Fibroblast of pulmonary artery (primary cell): ENCODE measurements around the gene GPC5.

Experiments used
- DNase-seq: peaks from one replicate; pipeline ENCODE4 v3.0.0-alpha.2; 2010; ENCODE audit warnings: low read depth
- H3K4me3 ChIP-seq: replicated peaks from 2 replicates; pipeline ENCODE4 v1.5.1; 2011; ENCODE audit warnings: low read depth, mild to moderate bottlenecking, control low read depth, low read length, moderate library complexity
- CTCF ChIP-seq: IDR thresholded peaks from 2 replicates; pipeline ENCODE4 v1.5.1; 2011; ENCODE audit warnings: mild to moderate bottlenecking, control low read depth, low read length, inconsistent platforms; ENCODE audit errors: missing control alignments

GPC5 gene

DNA sequence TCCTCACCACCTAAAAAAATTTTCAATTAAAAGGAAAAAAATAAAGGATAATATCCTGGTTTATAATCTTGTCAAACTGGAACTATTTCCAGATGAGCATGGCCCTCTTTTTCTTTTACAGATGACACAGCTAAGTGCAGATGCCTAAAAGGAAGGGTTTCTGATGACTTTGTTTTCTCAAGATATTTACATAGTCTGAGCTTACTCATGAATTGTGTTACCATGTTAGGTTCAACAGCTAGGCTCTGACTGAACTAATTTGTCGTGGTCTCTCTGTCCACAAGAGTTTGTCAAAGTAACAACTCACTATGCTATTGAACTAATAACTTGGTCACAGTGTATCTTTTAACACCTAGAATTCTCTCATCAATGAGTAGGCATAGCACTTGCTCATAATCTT lies 780.8 kb downstream of the GPC5 start:
- no peak for DNase-seq
- no peak for TF ChIP-seq CTCF
- no peak overlapping the region for H3K4me3 ChIP-seq

DNA sequence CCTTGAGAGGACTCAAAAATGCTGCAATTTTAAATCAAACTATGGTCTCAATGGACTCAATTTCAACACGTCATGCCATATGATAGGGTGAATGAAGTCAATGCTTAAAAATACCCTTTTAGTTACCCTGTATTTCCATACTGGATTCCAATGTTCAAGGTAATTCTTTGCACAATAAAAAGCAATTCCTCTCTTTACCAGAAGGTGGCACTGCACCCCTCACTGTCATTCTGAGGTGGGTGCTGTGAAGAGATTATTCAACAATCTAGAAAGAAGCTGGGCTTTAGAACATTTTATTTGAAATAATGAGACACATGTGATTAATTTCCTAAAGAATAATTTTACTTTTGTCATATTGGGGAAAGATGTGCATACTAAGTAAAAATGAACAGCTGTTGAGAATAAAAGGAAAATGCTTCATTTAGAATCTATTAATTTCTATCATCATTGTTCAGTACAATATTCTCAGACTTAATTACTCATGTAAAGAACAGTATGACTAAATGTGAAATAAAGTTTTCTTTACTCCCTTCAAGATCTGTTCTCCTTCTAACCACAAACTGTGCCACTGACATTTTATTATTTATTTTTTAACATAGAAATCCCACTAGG lies 789.1 kb downstream of the GPC5 start:
- TF ChIP-seq CTCF: peak; percentile 87
- peak; percentile 71 for DNase-seq
- no peak overlapping the region for H3K4me3 ChIP-seq

GRCh38 chr13:92188574-92188973 lies 790.2 kb downstream of the GPC5 start:
- no peak for TF ChIP-seq CTCF
- H3K4me3 ChIP-seq: no peak overlapping the region
- no peak for DNase-seq

- TF ChIP-seq CTCF: no peak
- H3K4me3 ChIP-seq: peak overlapping the region; percentile 33
- peak; percentile 25 for DNase-seq
Measured at GRCh38 chr13:92196591-92197256, 798.3 kb downstream of the GPC5 start.

DNA sequence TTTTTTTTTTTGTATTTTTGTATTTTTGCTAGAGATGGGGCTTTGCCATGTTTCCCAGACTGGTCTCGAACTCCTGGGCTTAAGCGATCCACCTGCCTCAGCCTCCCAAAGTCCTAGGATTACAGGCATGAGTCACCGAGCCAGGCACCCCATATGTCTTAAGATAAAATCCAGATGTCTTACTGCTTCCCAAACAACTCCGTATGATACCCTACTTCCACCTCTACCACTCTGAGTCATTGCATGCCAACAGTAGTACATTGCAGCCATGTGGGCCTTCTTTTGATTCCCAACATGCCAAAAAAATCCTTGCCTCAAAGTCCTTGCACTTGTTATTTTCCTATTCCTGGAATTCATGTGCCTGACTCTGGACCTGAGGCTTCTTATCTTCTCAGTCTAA lies 799.2 kb downstream of the GPC5 start:
- peak; percentile 23 for DNase-seq
- no peak for TF ChIP-seq CTCF
- H3K4me3 ChIP-seq: no peak overlapping the region

DNA sequence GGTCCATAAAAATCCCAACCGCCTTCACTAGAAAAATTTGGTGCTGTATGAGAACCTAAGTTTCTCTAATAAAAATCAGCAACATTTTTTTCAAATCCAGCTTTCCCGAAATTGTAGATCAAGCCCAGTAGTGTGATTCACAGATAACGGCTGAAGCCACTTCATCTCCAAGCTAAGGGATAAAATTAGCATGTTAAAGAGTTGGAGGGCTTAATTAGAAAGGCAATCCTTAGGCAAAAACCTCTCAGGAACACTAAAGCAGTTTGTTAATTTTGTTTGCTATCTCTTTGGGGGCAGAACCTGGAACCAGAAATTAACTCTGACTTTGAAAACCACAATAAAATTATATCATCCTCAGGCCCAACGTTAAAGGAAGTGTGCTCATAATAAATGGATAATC lies 820.2 kb downstream of the GPC5 start:
- TF ChIP-seq CTCF: no peak
- no peak overlapping the region for H3K4me3 ChIP-seq
- DNase-seq: no peak

GRCh38 chr13:92221916-92222315 lies 823.5 kb downstream of the GPC5 start:
- no peak for DNase-seq
- H3K4me3 ChIP-seq: no peak overlapping the region
- no peak for TF ChIP-seq CTCF
